HCT116 (cell line): ENCODE results near the gene FDXR. TPM values are rescaled to one million over a fixed set of nuclear protein-coding genes. Genes with fewer than 3 reads are reported as not detected.

Source experiments
- ATAC-seq: fragments of 200-7000 bp; cut with Tn5 transposase; 2 replicates; pipeline ENCODE4 v1.9.1; 2020; ENCODE audit warnings: mild to moderate bottlenecking, moderate library complexity
- BruUV-seq: library from RNA; stranded (reverse); fragments of 400-500 nt; replicated peaks from 2 replicates; lab custom pipeline; 2021; lab: Mats Ljungman, UMichigan
- CTCF ChIA-PET: fragments of 300-600 bp; sonication (Branson Sonifier 250); formaldehyde crosslinking; loops from one replicate; lab custom pipeline; 2021; ENCODE audit warnings: antibody characterized with exemption; lab: Charles Lee
- POLR2A ChIA-PET: fragments of 300-600, 350-600 bp; sonication (Branson Sonifier 250); formaldehyde crosslinking; loops from one replicate; lab custom pipeline; 2021; ENCODE audit warnings: antibody characterized with exemption; lab: Charles Lee
- RAD21 ChIA-PET, 2 experiments: fragments of 300-600 bp; sonication (Branson Sonifier 250); formaldehyde crosslinking; loops; one replicate each; lab custom pipeline; 2023; ENCODE audit warnings: low total read pairs in 2 of 2; ENCODE audit not compliant: uncharacterized antibody in 2 of 2, unreplicated experiment in 2 of 2, low non-redundant PET in 1 of 2; lab: Charles Lee
- DNase-seq: peaks from one replicate; pipeline ENCODE4 v3.0.0-alpha.2; 2010; ENCODE audit warnings: low read depth, low spot score
- H2AFZ ChIP-seq: fragments of 200-600 bp; shearing (Covaris generic), sonication (generic); 2 replicates; pipeline ENCODE4 v1.6.1; 2017; ENCODE audit warnings: low read depth, mixed run types, mixed read lengths, antibody characterized with exemption, low read length; ENCODE audit not compliant: poor library complexity, severe bottlenecking
- H3K27ac ChIP-seq: 2 replicates; pipeline ENCODE4 v1.5.1; 2012; ENCODE audit warnings: low read depth, low read length
- H3K27me3 ChIP-seq: fragments of 200-600 bp; sonication (generic); 2 replicates; pipeline ENCODE4 v1.6.1; 2016; ENCODE audit warnings: mixed run types, low read length, mixed read lengths; ENCODE audit not compliant: insufficient read depth
- H3K36me3 ChIP-seq, 2 experiments: fragments of 200-500 bp in 1 of 2; fragments of 200-600 bp in 1 of 2; sonication (Bioruptor generic) in 1 of 2; sonication (generic) in 1 of 2; 2 replicates each; pipeline versions ENCODE4 v1.5.1 to v1.6.1; 2014 to 2016; ENCODE audit warnings: low read length in 2 of 2, inconsistent platforms in 1 of 2, mixed read lengths in 1 of 2, mixed run types in 1 of 2; ENCODE audit not compliant: insufficient read depth in 2 of 2, control insufficient read depth in 1 of 2
- H3K4me1 ChIP-seq, 2 experiments: fragments of 200-600 bp in 1 of 2; sonication (generic) in 1 of 2; 2 replicates each; pipeline versions ENCODE4 v1.5.1 to v1.6.1; 2012 to 2017; ENCODE audit warnings: low read length in 2 of 2, inconsistent platforms in 1 of 2, mild to moderate bottlenecking in 1 of 2, mixed read lengths in 1 of 2, mixed run types in 1 of 2, moderate library complexity in 1 of 2; ENCODE audit not compliant: insufficient read depth in 2 of 2, control insufficient read depth in 1 of 2
- H3K4me2 ChIP-seq: fragments of 200-600 bp; sonication (generic); 2 replicates; pipeline ENCODE4 v1.6.1; 2017; ENCODE audit warnings: mixed run types, low read length, mixed read lengths
- H3K4me3 ChIP-seq, 2 experiments: fragments of 200-600 bp in 1 of 2; sonication (generic) in 1 of 2; replicated peaks in 1 of 2; 2 replicates each; pipeline ENCODE4 v1.5.1; 2011 to 2016; ENCODE audit warnings: low read length in 2 of 2, control low read depth in 1 of 2, low read depth in 1 of 2, mild to moderate bottlenecking in 1 of 2, mixed read lengths in 1 of 2, mixed run types in 1 of 2
- H3K79me2 ChIP-seq: fragments of 200-600 bp; sonication (generic); 2 replicates; pipeline ENCODE4 v1.6.1; 2017; ENCODE audit warnings: mild to moderate bottlenecking, mixed run types, low read length, moderate library complexity, mixed read lengths; ENCODE audit not compliant: insufficient read depth
- H3K9ac ChIP-seq: fragments of 200-600 bp; sonication (generic); 2 replicates; pipeline ENCODE4 v1.6.1; 2016; ENCODE audit warnings: low read length, mixed read lengths
- H3K9me2 ChIP-seq: fragments of 200-600 bp; sonication (generic), shearing (Covaris generic); 2 replicates; pipeline ENCODE4 v1.6.1; 2017; ENCODE audit warnings: mixed run types, mild to moderate bottlenecking, moderate library complexity; ENCODE audit not compliant: insufficient read depth
- H3K9me3 ChIP-seq, 2 experiments: fragments of 200-500 bp in 1 of 2; fragments of 200-600 bp in 1 of 2; sonication (Bioruptor generic) in 1 of 2; sonication (generic) in 1 of 2; 2 replicates each; pipeline ENCODE4 v1.6.1; 2014 to 2017; ENCODE audit warnings: low read length in 2 of 2, mixed read lengths in 2 of 2, inconsistent platforms in 1 of 2, low read depth in 1 of 2, mild to moderate bottlenecking in 1 of 2, mixed run types in 1 of 2, moderate library complexity in 1 of 2; ENCODE audit not compliant: control insufficient read depth in 1 of 2, insufficient read depth in 1 of 2
- H4K20me1 ChIP-seq: fragments of 200-600 bp; sonication (generic), shearing (Covaris generic); 2 replicates; pipeline ENCODE4 v1.6.1; 2017; ENCODE audit warnings: mixed run types, mild to moderate bottlenecking, moderate library complexity; ENCODE audit not compliant: insufficient read depth
- CBX3 ChIP-seq: IDR thresholded peaks from 2 replicates; pipeline ENCODE4 v1.6.1; 2012; ENCODE audit warnings: low read depth
- EGR1 ChIP-seq: IDR thresholded peaks from 2 replicates; pipeline ENCODE4 v1.6.1; 2012; ENCODE audit warnings: low read depth
- ELF1 ChIP-seq: IDR thresholded peaks from 2 replicates; pipeline ENCODE4 v1.6.1; 2012; ENCODE audit warnings: low read depth, borderline replicate concordance
- FOSL1 ChIP-seq: IDR thresholded peaks from 2 replicates; pipeline ENCODE4 v1.6.1; 2012; ENCODE audit warnings: low read depth
- JUND ChIP-seq: IDR thresholded peaks from 2 replicates; pipeline ENCODE4 v1.6.1; 2012
- POLR2AphosphoS5 ChIP-seq: IDR thresholded peaks from 2 replicates; pipeline ENCODE4 v1.6.1; 2011; ENCODE audit warnings: mild to moderate bottlenecking, low read depth, low read length, moderate library complexity
- RAD21 ChIP-seq: IDR thresholded peaks from 2 replicates; pipeline ENCODE4 v1.6.1; 2012; ENCODE audit warnings: low read depth, mild to moderate bottlenecking
- SIN3A ChIP-seq: IDR thresholded peaks from 2 replicates; pipeline ENCODE4 v1.6.1; 2012; ENCODE audit warnings: low read depth
- SP1 ChIP-seq: IDR thresholded peaks from 2 replicates; pipeline ENCODE4 v1.6.1; 2012; ENCODE audit warnings: low read depth
- intact Hi-C: fragments of 100-400 bp; cut with micrococcal nuclease; formaldehyde crosslinking; loops from 2 replicates; pipeline ENCODE4 v1.10.0; 2022
- total RNA-seq: library from RNA; stranded (reverse); gene quantifications from one replicate; pipeline ENCODE4 v1.2.1, GENCODE V29; 2021; ENCODE audit not compliant: unreplicated experiment
- TF ChIP-seq, protein P1 (sequence below): IDR thresholded peaks from 2 replicates; pipeline ENCODE4 v1.6.1; 2012
- TF ChIP-seq, protein P2 (sequence below): IDR thresholded peaks from 2 replicates; pipeline ENCODE4 v1.6.1; 2012; ENCODE audit warnings: low read depth
- TF ChIP-seq, protein P3 (sequence below): IDR thresholded peaks from 2 replicates; pipeline ENCODE4 v1.6.1; 2011; ENCODE audit warnings: mild to moderate bottlenecking, low read length, moderate library complexity; ENCODE audit not compliant: insufficient replicate concordance; ENCODE audit errors: extremely low read depth

Gene FDXR
- total RNA-seq, 1 experiment from 2014 or later: 98.8 TPM

DNA sequence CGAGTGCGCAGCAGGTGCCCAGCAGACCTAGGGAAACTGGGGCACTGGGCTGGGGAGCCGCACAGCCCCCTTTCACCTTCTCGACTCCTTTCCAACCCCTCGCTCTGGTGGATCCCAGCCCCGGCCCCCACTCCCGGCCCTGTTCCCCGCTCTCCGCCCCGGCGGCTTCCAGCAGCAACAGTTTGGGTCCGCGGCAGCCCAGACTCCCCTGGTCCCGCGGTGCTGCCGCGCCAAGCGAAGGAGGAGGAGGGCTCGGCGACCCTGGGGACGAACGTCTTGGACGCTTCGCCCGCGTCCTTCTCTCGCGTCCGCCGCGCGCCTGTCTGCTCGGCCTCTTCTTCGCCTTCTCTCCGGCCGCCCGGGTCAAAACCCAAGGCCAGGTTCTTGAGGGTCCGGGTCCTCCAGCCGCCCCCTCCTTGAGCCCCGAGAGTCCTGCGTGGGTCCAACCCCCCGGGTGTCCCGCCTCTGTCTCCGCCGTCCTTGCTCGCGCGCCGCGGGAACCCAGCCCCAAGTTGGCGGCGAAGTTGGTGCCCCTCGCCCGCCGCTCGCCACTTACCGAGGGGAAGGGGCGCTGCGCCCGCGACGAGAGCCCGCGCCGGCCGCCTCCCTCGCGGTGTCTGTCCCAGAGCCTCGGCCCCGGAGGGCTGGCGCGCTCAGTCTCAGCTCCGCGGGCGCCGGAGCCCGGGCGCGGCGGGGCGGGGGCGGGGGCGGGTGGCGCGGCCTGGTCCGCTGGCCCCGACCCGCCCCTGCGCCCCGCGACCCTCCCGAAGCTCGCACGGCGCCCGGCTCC, 11.7 kb downstream of the FDXR start:
- H3K36me3 ChIP-seq: peaks cover 7 to 15% of the 10 kb centered on the region in 2 experiments; a peak in 3 of 4 replicates
- DNase-seq (no peak), ATAC-seq (no peak)
- H3K4me1 ChIP-seq: peaks cover 0 to 21% of the 10 kb centered on the region in 2 experiments; a peak in 1 of 4 replicates
- H3K27ac ChIP-seq: no peak overlapping the region
- H3K9ac ChIP-seq: no peak overlapping the region
- intact Hi-C loops: no loop called here
- RAD21 ChIA-PET: no interaction called here
- no peaks in the 10 kb centered on the region for H4K20me1 ChIP-seq
- H3K27me3 ChIP-seq: no peaks in the 10 kb centered on the region; the same call in 1 of the 2 replicates
- H3K79me2 ChIP-seq: no peaks in the 10 kb centered on the region
- H3K9me2 ChIP-seq: no peaks in the 10 kb centered on the region
- POLR2A ChIA-PET: no interaction called here
- no peaks in the 10 kb centered on the region for H3K9me3 ChIP-seq
- no peak overlapping the region for H3K4me3 ChIP-seq
- no peak overlapping the region for H2AFZ ChIP-seq
- no peak overlapping the region for H3K4me2 ChIP-seq
- CTCF ChIA-PET: interaction anchor here (1.7 to 3.4 kb wide), 7 partner anchors 10 to 341 kb away, joined by 3 to 40 read pairs (median 11); partner anchors contain the start of genes FDXR and RAB37
- TF ChIP-seq ELF1 (no peak), FOSL1 (no peak), EGR1 (no peak), POLR2AphosphoS5 (no peak), JUND (no peak), CBX3 (no peak), RAD21 (no peak), SP1 (no peak), SIN3A (no peak)
- TF ChIP-seq, protein P1, sequence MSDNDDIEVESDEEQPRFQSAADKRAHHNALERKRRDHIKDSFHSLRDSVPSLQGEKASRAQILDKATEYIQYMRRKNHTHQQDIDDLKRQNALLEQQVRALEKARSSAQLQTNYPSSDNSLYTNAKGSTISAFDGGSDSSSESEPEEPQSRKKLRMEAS: no peak
- TF ChIP-seq, protein P2, sequence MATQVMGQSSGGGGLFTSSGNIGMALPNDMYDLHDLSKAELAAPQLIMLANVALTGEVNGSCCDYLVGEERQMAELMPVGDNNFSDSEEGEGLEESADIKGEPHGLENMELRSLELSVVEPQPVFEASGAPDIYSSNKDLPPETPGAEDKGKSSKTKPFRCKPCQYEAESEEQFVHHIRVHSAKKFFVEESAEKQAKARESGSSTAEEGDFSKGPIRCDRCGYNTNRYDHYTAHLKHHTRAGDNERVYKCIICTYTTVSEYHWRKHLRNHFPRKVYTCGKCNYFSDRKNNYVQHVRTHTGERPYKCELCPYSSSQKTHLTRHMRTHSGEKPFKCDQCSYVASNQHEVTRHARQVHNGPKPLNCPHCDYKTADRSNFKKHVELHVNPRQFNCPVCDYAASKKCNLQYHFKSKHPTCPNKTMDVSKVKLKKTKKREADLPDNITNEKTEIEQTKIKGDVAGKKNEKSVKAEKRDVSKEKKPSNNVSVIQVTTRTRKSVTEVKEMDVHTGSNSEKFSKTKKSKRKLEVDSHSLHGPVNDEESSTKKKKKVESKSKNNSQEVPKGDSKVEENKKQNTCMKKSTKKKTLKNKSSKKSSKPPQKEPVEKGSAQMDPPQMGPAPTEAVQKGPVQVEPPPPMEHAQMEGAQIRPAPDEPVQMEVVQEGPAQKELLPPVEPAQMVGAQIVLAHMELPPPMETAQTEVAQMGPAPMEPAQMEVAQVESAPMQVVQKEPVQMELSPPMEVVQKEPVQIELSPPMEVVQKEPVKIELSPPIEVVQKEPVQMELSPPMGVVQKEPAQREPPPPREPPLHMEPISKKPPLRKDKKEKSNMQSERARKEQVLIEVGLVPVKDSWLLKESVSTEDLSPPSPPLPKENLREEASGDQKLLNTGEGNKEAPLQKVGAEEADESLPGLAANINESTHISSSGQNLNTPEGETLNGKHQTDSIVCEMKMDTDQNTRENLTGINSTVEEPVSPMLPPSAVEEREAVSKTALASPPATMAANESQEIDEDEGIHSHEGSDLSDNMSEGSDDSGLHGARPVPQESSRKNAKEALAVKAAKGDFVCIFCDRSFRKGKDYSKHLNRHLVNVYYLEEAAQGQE: no peak
- TF ChIP-seq, protein P3, sequence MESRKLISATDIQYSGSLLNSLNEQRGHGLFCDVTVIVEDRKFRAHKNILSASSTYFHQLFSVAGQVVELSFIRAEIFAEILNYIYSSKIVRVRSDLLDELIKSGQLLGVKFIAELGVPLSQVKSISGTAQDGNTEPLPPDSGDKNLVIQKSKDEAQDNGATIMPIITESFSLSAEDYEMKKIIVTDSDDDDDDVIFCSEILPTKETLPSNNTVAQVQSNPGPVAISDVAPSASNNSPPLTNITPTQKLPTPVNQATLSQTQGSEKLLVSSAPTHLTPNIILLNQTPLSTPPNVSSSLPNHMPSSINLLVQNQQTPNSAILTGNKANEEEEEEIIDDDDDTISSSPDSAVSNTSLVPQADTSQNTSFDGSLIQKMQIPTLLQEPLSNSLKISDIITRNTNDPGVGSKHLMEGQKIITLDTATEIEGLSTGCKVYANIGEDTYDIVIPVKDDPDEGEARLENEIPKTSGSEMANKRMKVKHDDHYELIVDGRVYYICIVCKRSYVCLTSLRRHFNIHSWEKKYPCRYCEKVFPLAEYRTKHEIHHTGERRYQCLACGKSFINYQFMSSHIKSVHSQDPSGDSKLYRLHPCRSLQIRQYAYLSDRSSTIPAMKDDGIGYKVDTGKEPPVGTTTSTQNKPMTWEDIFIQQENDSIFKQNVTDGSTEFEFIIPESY: no peak
- BruUV-seq: no TSS peak
